GM19043 (cell line): Measurements from ENCODE around the gene KLF12.
A peak's percentile ranks its signal among the peaks of the same experiment; 100 is the strongest.

Source experiments
- ATAC-seq: cut with Tn5 transposase; IDR thresholded peaks from one replicate; pipeline ENCODE4 v1.9.1; 2021; ENCODE audit warnings: low read depth; ENCODE audit not compliant: unreplicated experiment

Gene KLF12

DNA sequence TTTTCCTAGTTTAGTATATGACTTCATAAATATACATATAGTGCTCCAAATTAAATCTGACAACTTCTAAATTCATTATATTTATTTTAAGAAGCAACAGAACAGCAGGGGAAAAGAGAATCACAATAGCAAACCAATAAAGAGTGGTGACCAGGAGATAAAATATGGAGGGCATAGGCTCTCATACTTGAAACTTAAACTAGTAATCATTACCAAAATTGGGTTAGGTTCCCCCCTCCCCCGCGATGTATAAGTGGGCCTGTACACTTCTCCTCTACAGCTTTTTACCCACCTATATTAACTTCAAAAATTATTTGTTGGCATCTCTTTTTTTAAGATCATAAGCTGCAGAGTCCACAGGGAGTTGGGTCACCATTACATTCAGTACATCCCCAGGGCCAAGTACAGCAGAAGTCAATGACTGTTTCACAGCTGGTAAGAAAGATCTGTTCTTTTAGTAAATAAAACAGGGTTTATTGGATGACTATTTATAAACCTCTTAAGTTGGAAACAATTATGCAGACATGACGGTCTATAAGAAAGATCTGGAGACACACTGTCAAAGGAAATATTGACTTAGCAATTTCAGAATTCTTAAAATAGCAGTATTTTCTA is 29.4 kb downstream of the KLF12 start:
- no peak for ATAC-seq

DNA sequence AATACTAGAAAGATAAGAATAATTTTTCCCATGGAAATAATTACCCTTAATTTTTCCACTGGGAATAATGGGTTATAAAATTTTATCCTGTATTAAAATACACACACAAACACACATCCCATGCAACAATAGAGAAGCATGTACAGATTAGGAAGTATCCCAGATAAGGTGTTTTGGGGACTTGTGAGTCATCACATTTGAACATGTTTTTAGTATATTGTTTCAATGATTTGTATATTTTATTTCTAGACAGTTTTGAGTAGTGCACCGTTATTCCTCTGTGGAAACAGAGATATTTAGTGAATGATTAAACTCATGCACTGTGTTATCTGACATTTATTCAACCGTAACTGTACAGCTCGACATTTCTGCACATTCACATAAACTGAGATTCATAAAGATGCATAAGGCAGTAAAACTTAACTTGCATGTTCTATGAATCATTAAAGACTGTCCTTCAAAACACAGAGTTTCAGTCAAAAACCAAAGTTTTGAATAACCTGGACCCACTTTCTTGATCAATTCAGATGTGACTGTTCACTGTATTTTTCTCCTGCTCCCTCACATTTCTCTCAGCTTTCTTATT is 30.1 kb downstream of the KLF12 start:
- peak; percentile 40 for ATAC-seq

DNA sequence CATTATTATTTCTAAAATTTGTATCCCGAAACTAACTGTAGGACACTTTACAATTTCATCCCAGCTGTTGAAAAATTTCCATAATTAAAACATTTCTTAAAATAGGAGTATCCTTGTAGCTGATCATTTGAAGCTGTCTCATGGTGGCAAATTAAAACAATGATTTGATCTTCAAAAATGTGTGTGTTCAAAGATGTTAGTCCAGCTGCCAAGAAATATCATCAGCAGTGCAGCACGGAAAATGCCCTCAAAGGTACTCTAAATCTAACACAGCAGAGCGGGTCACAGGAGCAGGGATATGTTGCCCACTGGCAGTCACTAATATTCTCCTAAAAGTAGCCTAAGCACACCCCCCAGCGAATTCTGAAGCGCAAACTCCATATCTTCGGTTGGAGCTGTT is 31.0 kb downstream of the KLF12 start:
- no peak for ATAC-seq

DNA sequence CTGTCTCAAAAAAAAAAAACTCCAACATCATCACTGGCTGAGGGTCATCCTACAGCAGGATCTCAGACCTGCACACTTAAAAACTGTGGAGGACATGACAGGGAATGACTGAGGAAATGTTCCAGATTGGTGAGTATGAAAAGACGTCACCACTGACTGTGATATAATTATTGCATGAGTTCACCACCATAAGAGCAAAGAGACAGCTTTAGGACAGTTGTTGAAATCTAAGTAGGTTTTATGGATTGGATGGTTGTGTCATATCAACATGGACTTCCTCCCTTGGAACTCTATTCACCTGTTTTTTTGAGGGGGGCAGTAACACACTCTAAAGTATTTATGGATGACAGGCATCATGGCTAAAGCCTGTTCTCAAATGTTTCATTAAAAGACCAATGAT is 31.5 kb downstream of the KLF12 start:
- no peak for ATAC-seq

DNA sequence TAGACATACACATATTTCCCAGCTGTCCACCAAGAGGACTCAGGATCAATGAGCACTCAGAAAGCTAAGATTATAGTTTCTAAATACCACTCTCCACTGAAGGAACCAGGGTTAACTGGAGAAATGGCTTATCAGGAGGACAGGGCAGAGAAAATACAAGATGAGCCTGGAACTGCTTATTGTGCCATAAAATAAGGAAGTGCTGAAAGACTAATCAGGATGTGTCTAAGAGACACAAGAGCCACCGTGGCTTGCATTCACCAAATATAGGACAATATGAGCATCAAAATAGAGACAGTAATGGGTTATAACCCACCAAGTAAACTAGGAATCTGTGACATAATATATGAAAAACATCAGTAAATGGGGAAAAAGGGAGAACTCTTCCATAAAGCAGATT is 32.8 kb downstream of the KLF12 start:
- ATAC-seq = no peak

DNA sequence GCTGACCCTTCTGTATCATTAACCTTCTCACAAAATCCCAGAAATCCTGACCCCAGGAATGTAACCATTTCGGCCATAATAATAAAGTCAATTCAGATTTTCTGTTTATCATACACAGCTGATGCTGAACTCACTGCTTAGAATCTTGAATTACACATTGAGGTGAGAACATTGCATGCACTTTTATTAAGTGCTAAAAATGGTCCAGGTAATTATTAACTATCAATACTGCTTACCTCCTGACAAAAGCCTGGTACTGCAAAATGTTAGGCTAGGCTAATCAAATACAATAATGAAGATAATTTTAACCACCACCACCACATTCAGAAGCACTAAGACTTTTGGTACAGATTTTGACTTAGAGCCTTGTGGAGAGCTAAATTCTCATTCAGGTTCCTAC is 36.1 kb downstream of the KLF12 start:
- ATAC-seq = no peak

DNA sequence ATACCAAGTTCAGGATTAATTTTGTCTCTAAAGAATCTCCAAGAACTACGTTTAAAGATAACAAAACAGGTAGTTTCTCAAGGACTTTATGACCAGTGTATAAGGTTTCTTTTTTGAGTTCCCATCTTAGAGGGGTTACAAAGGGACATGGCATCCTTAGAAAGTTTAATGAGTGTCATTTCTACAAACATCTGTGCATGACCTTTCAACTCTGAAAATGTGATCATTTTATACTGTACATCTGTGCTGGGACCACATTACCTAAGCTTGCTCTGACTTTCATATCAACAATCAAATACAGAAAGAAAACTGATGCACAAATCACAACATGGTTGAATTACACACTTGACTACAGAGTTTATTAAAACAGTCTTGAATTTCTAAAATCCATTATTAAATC is 37.1 kb downstream of the KLF12 start:
- no peak for ATAC-seq

DNA sequence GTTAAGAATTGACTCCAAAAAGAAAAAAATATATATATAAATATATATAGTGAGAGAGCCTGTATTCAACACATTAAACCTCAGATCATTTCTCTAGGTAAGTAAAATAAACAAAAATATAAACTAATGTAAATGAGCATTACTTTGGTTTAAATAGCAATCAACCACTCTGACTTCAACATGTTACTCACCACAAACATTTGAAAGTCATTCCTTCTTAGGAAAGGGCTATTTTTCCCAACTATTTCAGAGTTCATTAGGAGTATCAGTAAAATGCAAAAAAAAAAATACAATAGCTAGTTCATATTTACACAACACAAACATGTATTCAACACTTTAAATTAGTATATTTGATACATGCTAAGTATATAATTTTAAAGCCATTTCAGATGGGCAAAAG is 40.5 kb downstream of the KLF12 start:
- ATAC-seq = no peak

DNA sequence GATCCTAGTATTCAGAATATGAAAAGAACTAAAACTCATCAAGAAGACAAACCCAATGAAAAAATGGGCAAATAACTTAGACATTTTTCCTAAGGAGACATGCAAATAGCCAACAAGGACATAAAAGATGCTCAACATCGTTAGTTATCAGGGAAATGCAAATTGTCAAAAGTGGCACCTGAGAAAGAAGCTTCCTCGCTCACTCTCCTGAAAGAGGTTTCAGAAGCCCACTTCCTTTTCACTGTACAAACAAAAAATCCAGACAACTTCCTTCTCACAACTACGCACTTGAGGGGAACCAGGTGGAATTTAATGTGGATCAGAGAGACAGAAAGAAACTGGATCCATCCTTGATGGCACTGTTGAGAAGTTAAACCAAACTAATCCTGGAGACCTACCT is 41.5 kb downstream of the KLF12 start:
- no peak for ATAC-seq

DNA sequence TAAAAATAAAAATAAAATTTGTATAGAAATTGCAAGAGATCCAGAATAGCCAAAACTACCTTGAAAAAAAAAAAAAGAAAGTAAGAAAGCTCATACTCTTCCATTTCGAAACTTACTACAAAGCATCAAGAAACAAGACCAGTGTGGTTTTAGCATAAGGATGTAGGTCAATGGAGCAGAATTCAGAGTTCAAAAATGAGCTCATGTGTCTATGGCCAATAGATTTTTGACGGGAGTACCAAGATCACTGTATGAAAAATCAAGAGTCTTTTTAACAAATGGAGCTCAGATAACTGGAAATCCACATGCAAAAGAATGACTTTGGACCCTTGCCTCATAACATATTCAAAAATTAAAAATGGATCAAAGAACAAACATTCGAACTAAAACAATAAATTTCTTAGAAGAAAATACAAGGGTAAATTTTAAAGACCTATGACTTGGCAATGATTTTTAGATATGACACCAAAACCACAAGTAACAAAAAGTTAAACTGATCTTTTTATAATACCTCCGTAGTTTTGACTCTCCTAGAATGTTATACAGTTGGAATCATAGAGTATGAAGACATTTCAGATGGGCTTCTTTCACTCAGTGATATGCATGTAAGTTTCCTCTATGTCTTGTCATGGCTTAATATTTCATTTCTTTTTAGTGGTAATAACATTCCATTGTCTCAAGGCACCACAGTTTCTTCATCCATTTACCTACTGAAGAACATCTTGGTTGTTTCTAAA is 43.2 kb downstream of the KLF12 start:
- no peak for ATAC-seq

DNA sequence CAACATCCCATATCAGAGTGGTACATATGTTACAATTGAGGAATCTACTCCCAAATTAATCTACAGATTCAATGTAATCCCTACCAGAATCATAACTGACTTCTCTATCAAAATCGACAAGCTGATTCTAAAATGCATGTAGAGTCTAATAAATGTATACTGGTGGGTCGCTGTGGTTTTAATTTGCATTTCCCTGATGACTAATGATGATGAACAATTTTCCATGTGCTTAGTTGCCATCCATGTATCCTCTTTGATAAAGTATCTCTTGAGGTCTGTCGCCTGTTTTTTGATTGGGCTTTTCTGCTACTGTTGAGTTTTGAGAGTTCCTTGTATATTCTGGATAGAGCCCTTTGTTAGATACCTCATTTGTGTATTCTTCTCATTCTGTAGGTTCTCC is 43.8 kb downstream of the KLF12 start:
- ATAC-seq = no peak

DNA sequence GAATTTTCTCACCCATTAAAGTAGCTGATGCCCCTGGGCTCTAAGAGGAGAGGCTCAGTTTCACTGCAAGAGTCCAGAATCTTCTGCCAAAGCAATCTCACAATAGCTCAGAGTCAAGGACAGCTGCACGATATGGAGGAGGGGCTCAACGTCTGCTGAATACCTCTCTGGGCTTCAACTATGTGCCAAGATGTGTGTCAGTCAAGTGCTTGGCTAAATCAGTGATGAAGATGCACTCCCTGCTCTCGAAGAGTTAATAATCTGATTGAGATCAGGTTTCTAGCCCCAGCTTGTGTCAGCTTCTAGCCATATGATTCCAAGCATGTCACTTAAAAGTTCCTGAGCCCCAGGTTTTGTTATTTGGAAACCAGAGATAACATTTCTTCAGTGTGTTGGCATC is 46.8 kb downstream of the KLF12 start:
- ATAC-seq = no peak
